ENCODE measurements around the gene IER5.

DNA sequence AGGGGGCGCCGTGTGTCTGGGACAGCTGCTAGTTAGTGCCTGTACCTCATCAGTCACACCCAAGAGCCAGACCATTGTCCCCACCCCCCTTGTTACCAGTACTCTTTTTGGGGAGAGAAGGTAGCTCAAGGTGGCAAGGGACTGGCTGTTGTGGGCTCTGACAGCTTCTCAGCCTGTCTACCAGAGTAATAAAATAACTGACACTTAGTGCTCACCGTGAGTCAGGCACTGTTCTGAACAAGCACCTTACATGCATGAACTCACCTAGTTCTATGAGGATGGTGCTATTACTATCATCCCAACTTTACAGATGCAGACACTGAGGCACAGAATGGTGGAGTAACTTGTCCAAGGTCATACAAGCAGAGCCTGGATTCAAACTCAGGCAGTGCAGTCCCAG, 34.7 kb downstream of the IER5 start:
- no peak for TF ChIP-seq GATA2 (IDR thresholded peaks at IDR 0.05; ENCODE audit: low read depth, low read length)
- TF ChIP-seq GATA3 (IDR thresholded peaks at IDR 0.05; ENCODE audit: low read depth, low read length), result no peak
